Measurements from ENCODE around the gene CCDC146. TPM values are rescaled to one million over a fixed set of nuclear protein-coding genes. Genes with fewer than 3 reads are reported as not detected.

The CCDC146 gene
- total and polyA plus RNA-seq, 9 of the 15 experiments (the other 6 are each of a cell fraction or from before 2014, with no cell fraction given), result 0.10 to 0.98 (median 0.26) TPM; not detected in 1

- Histone ChIP-seq H4K20me1 (replicated peaks; ENCODE audit: control insufficient read depth, insufficient read depth, low read length) (no peaks in the 10 kb centered on the region), H3K4me3 (no peak overlapping the region), H3K36me3 (ENCODE audit: control insufficient read depth, insufficient read depth, low read length) (no peaks in the 10 kb centered on the region), H3K4me2 (ENCODE audit: insufficient read depth, low read length) (no peak overlapping the region), H3K27ac (ENCODE audit: extremely low read depth, low read depth, low read length) (no peak overlapping the region), H3K9ac (ENCODE audit: insufficient read depth in 1 of 2, low read depth in 2 of 2, low read length in 2 of 2) (no peak overlapping the region), H3K9me1 (ENCODE audit: control insufficient read depth, insufficient read depth, low read length) (no peaks in the 10 kb centered on the region), H2AFZ (ENCODE audit: low read depth, low read length) (no peak overlapping the region), H3K4me1 (replicated peaks in 1 of 2; ENCODE audit: control insufficient read depth in 2 of 2, insufficient read depth in 2 of 2, low read length in 2 of 2) (no peaks in the 10 kb centered on the region), H3K27me3 (ENCODE audit: control insufficient read depth in 2 of 2, insufficient read depth in 2 of 2, low read length in 2 of 2) (peaks cover 0 to 5% of the 10 kb centered on the region in 2 experiments; a peak in 1 of 5 replicates), H3K9me3 (replicated peaks; ENCODE audit: control insufficient read depth, insufficient read depth, low read depth, low read length) (no peaks in the 10 kb centered on the region), H3K79me2 (ENCODE audit: control insufficient read depth, insufficient read depth, low read length) (no peaks in the 10 kb centered on the region)
- CTCF ChIA-PET (ENCODE audit: low intra/inter-chr PET ratio), result no interaction called here
- in situ Hi-C loops (cut with MboI), result no loop called here
- no peak for FAIRE-seq
- no TSS peak for BruUV-seq (replicated peaks)
- DNase-seq (ENCODE audit: extremely low read depth in 1 of 4, low spot score in 3 of 4), result no peak
- POLR2A ChIA-PET, result interaction anchor here (0.6 to 0.8 kb wide), 2 partner anchors 33 to 879 kb away, joined by 4 read pairs; no protein-coding TSS in a partner anchor
- TF ChIP-seq BRD4 (IDR thresholded peaks at IDR 0.05) (no peak), DEAF1 (CRISPR knock-in tag; IDR thresholded peaks at IDR 0.05) (no peak), MNT (conservative IDR thresholded peaks at IDR 0.05) (no peak), ELF2 (CRISPR knock-in tag; IDR thresholded peaks at IDR 0.05) (peak; percentile 40; the same call in 1 of the 2 replicates), ZNF124 (CRISPR knock-in tag; IDR thresholded peaks at IDR 0.05) (no peak), CUX1 (CRISPR knock-in tag; IDR thresholded peaks at IDR 0.05) (no peak)
- ATAC-seq, result no peak
- intact Hi-C loops (cut with micrococcal nuclease), result no loop called here
- WGBS (ENCODE audit: insufficient coverage, low coverage, missing lambda C conversion rate), result 0% methylated on average over 1 of the region's 1 CpG
Measured at GRCh38 chr7:77282897-77283296, 160.5 kb downstream of the CCDC146 start.

Measured in K562 (cell line).